Activated naive CD4-positive, alpha-beta T cell treated with Interleukin-2 at 50 U/mL for 16 hours (primary cell): Measurements from ENCODE around the gene HECTD1.
"Not testable (repeated sequence)": the region's sequence is repeated elsewhere in the genome, so short reads cannot be mapped to it uniquely, and the experiment has no call there.

Experiments used
- DNase-seq: peaks from one replicate; pipeline ENCODE4 v3.0.0-alpha.2; 2020

The HECTD1 gene

GRCh38 chr14:31224808-31225207 is 17.2 kb upstream of the HECTD1 start:
- DNase-seq, result no peak

GRCh38 chr14:31223331-31223730 is 15.7 kb upstream of the HECTD1 start:
- DNase-seq, result no peak

- no peak for DNase-seq
Measured at GRCh38 chr14:31222834-31223233, 15.2 kb upstream of the HECTD1 start.

- DNase-seq, result no peak
Measured at GRCh38 chr14:31221266-31221665, 13.7 kb upstream of the HECTD1 start.

- no peak for DNase-seq
Measured at GRCh38 chr14:31219169-31219568, 11.6 kb upstream of the HECTD1 start.

GRCh38 chr14:31216359-31216758 is 8.8 kb upstream of the HECTD1 start:
- DNase-seq, result no peak

- no peak for DNase-seq
Measured at GRCh38 chr14:31212893-31213292, 5.3 kb upstream of the HECTD1 start.

- no peak for DNase-seq
Measured at GRCh38 chr14:31209605-31210004, 2.0 kb upstream of the HECTD1 start.

- no peak for DNase-seq
Measured at GRCh38 chr14:31208546-31209424, 1.2 kb upstream of the HECTD1 start.

GRCh38 chr14:31207287-31207754 is 272 bp downstream of the HECTD1 start:
- no peak for DNase-seq

- peak; percentile 74 for DNase-seq
Measured at GRCh38 chr14:31206536-31207286, 882 bp downstream of the HECTD1 start.

- DNase-seq, result no peak
Measured at GRCh38 chr14:31205681-31206535, 1.7 kb downstream of the HECTD1 start.

GRCh38 chr14:31204593-31205534 is 2.7 kb downstream of the HECTD1 start:
- DNase-seq, result no peak

- DNase-seq, result not testable (repeated sequence)
Measured at GRCh38 chr14:31203899-31204592, 3.5 kb downstream of the HECTD1 start.

- no peak for DNase-seq
Measured at GRCh38 chr14:31203414-31203742, 4.2 kb downstream of the HECTD1 start.

- DNase-seq, result no peak
Measured at GRCh38 chr14:31201111-31201510, 6.5 kb downstream of the HECTD1 start.

- DNase-seq, result no peak
Measured at GRCh38 chr14:31200702-31200990, 6.9 kb downstream of the HECTD1 start.

- DNase-seq, result no peak
Measured at GRCh38 chr14:31197671-31198070, 9.9 kb downstream of the HECTD1 start.

- DNase-seq, result no peak
Measured at GRCh38 chr14:31196839-31197492, 10.6 kb downstream of the HECTD1 start.

- DNase-seq, result no peak
Measured at GRCh38 chr14:31194661-31195060, 12.9 kb downstream of the HECTD1 start.

GRCh38 chr14:31194095-31194494 is 13.5 kb downstream of the HECTD1 start:
- no peak for DNase-seq
